GDM1 (cell line): Measurements from ENCODE around the gene ZNF473.

Source experiments
- DNase-seq: peaks from one replicate; lab custom pipeline; 2025; lab: John Stamatoyannopoulos, UW

ZNF473 gene

GRCh38 chr19:50025794-50026549 is at the start of gene ZNF473:
Gene ZNF473, plus strand, starts transcription at chr19:50026005. Its CDS starts 5,078 bp downstream, at chr19:50031083.
- peak; percentile 92 for DNase-seq

- DNase-seq: no peak
These were observed 49.3 kb upstream of the ZNF473 start for GRCh38 chr19:49976496-49976895.

- DNase-seq: no peak
These were observed 48.7 kb upstream of the ZNF473 start for GRCh38 chr19:49977076-49977475.

GRCh38 chr19:49977881-49978280 is 47.9 kb upstream of the ZNF473 start:
- no peak for DNase-seq

- DNase-seq: no peak
These were observed 47.5 kb upstream of the ZNF473 start for GRCh38 chr19:49978324-49978723.

- DNase-seq: no peak
These were observed 43.9 kb upstream of the ZNF473 start for GRCh38 chr19:49981603-49982593.

- DNase-seq: peak; percentile 34
These were observed 42.1 kb upstream of the ZNF473 start for GRCh38 chr19:49983645-49984229.

- no peak for DNase-seq
These were observed 41.3 kb upstream of the ZNF473 start for GRCh38 chr19:49984491-49984890.

- no peak for DNase-seq
These were observed 39.9 kb upstream of the ZNF473 start for GRCh38 chr19:49985871-49986270.

- DNase-seq: no peak
These were observed 39.5 kb upstream of the ZNF473 start for GRCh38 chr19:49986354-49986753.

- DNase-seq: peak; percentile 94
These were observed 38.6 kb upstream of the ZNF473 start for GRCh38 chr19:49987159-49987698.

GRCh38 chr19:49988007-49988406 is 37.8 kb upstream of the ZNF473 start:
- no peak for DNase-seq

GRCh38 chr19:49988433-49988832 is 37.4 kb upstream of the ZNF473 start:
- DNase-seq: no peak

GRCh38 chr19:49997709-49998108 is 28.1 kb upstream of the ZNF473 start:
- peak; percentile 23 for DNase-seq

- DNase-seq: no peak
These were observed 26.3 kb upstream of the ZNF473 start for GRCh38 chr19:49999371-50000010.

- no peak for DNase-seq
These were observed 25.6 kb upstream of the ZNF473 start for GRCh38 chr19:50000038-50000840.

GRCh38 chr19:50000841-50001557 is 24.8 kb upstream of the ZNF473 start:
- DNase-seq: no peak

- no peak for DNase-seq
These were observed 24.0 kb upstream of the ZNF473 start for GRCh38 chr19:50001775-50002174.

- DNase-seq: no peak
These were observed 23.3 kb upstream of the ZNF473 start for GRCh38 chr19:50002386-50002960.
